KMS-11 (cell line): ENCODE data around the gene BMPR1A.

ENCODE experiments used
- H2AFZ ChIP-seq: fragments of 200-600 bp; sonication (generic); 2 replicates; pipeline ENCODE4 v1.6.1; 2016; ENCODE audit warnings: antibody characterized with exemption, mixed run types, low read depth
- H3K27ac ChIP-seq: fragments of 200-600 bp; sonication (generic); 2 replicates; pipeline ENCODE4 v1.6.1; 2016; ENCODE audit warnings: mild to moderate bottlenecking, mixed run types
- H3K27me3 ChIP-seq: fragments of 200-600 bp; sonication (generic); 2 replicates; pipeline ENCODE4 v1.6.1; 2017; ENCODE audit warnings: mild to moderate bottlenecking, low read depth, mixed run types, moderate library complexity; ENCODE audit not compliant: insufficient read depth
- H3K36me3 ChIP-seq: fragments of 200-600 bp; sonication (generic); 2 replicates; pipeline ENCODE4 v1.6.1; 2017; ENCODE audit warnings: mild to moderate bottlenecking, mixed run types; ENCODE audit not compliant: insufficient read depth
- H3K4me1 ChIP-seq: fragments of 200-600 bp; sonication (generic); 2 replicates; pipeline ENCODE4 v1.6.1; 2016; ENCODE audit warnings: mild to moderate bottlenecking, low read depth, mixed run types; ENCODE audit not compliant: poor library complexity, severe bottlenecking
- H3K4me2 ChIP-seq: fragments of 200-600 bp; sonication (generic); 2 replicates; pipeline ENCODE4 v1.7.0; 2016; ENCODE audit warnings: mild to moderate bottlenecking, mixed run types
- H3K4me3 ChIP-seq: fragments of 200-600 bp; sonication (generic); IDR thresholded peaks from 2 replicates; pipeline ENCODE4 v1.6.1; 2017; ENCODE audit warnings: low read depth, low read length, mixed read lengths; ENCODE audit not compliant: insufficient read depth
- H3K79me2 ChIP-seq: fragments of 200-600 bp; sonication (generic); 2 replicates; pipeline ENCODE4 v1.6.1; 2016; ENCODE audit warnings: low read depth, mixed run types; ENCODE audit not compliant: insufficient read depth
- H3K9ac ChIP-seq: fragments of 200-600 bp; sonication (generic); 2 replicates; pipeline ENCODE4 v1.6.1; 2016; ENCODE audit warnings: mild to moderate bottlenecking, mixed run types
- H4K20me1 ChIP-seq: fragments of 200-600 bp; sonication (generic); 2 replicates; pipeline ENCODE4 v1.6.1; 2016; ENCODE audit warnings: mild to moderate bottlenecking, mixed run types; ENCODE audit not compliant: insufficient read depth
- TF ChIP-seq, protein P1 (sequence below): fragments of 200-600 bp; sonication (generic); conservative IDR thresholded peaks from 2 replicates; pipeline ENCODE4 v1.6.1; 2017; ENCODE audit warnings: low read depth, mild to moderate bottlenecking, antibody characterized with exemption, low read length, moderate library complexity, mixed read lengths

Gene BMPR1A

DNA sequence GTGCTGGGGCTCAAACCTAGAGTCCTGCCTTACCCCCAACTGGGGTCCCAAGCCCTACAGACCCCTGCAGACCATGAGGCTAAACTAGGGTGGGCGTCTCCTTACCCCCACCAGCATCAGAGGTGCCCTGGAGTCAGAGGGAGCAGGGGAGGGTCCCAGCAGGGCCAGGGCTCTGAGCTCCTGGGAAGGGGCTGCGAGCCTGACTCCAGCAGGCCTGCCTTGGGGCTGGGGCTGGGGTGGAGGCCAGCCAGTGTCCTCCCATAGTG, 203.3 kb downstream of the BMPR1A start:
- no peak overlapping the region for H3K9ac ChIP-seq
- H3K27ac ChIP-seq: no peak overlapping the region
- peaks cover 7% of the 10 kb centered on the region for H3K4me1 ChIP-seq
- no peak overlapping the region for H3K4me3 ChIP-seq
- no peaks in the 10 kb centered on the region for H3K79me2 ChIP-seq
- no peaks in the 10 kb centered on the region for H4K20me1 ChIP-seq
- H2AFZ ChIP-seq: no peak overlapping the region
- no peaks in the 10 kb centered on the region for H3K27me3 ChIP-seq
- H3K36me3 ChIP-seq: no peaks in the 10 kb centered on the region
- no peak overlapping the region for H3K4me2 ChIP-seq
- TF ChIP-seq, protein P1, sequence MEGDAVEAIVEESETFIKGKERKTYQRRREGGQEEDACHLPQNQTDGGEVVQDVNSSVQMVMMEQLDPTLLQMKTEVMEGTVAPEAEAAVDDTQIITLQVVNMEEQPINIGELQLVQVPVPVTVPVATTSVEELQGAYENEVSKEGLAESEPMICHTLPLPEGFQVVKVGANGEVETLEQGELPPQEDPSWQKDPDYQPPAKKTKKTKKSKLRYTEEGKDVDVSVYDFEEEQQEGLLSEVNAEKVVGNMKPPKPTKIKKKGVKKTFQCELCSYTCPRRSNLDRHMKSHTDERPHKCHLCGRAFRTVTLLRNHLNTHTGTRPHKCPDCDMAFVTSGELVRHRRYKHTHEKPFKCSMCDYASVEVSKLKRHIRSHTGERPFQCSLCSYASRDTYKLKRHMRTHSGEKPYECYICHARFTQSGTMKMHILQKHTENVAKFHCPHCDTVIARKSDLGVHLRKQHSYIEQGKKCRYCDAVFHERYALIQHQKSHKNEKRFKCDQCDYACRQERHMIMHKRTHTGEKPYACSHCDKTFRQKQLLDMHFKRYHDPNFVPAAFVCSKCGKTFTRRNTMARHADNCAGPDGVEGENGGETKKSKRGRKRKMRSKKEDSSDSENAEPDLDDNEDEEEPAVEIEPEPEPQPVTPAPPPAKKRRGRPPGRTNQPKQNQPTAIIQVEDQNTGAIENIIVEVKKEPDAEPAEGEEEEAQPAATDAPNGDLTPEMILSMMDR: no peak

DNA sequence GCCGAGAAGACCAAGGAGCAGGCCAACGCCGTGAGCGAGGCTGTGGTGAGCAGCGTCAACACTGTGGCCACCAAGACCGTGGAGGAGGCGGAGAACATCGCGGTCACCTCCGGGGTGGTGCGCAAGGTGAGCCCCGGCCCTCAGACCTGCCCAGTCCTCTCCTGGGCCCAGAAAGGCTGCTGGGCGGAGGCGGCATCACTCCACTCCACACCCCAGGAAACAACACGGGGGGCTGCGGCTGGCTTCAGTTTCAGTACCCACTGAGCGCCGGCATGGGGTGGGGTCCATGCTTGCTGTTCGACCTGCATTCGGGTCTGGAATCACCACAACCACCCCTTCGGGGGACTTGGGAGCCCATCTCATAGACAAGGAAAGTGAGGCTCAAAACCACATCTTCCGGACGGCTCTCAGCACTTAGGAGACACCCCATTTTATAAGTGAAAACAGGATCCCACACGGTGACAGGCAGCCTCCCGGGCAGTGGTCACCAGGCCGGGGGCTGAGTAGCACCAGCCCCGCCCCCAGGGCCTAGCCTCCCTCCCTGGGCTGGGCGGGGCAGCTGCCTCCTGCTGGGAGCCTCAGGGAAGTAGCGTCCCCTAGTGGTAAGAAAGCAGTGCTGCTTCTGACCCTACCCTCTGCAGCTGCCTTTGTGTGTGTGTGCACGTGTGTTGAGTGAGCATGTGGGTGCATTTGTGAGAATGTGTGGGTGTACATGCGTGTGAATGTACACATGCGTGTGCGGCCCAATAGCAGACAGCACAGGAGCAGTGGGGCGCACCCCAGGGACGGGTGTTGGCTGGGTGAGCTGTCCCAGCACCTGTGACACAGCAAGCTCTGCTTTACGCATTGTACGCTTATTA, 203.8 kb downstream of the BMPR1A start:
- H3K4me1 ChIP-seq: peaks cover 7% of the 10 kb centered on the region
- TF ChIP-seq, protein P1: peak; percentile 94
- no peaks in the 10 kb centered on the region for H3K36me3 ChIP-seq
- H4K20me1 ChIP-seq: no peaks in the 10 kb centered on the region
- no peaks in the 10 kb centered on the region for H3K79me2 ChIP-seq
- peak overlapping the region; percentile 84 for H2AFZ ChIP-seq
- no peak overlapping the region for H3K4me3 ChIP-seq
- no peak overlapping the region; the same call in 1 of the 2 replicates for H3K9ac ChIP-seq
- H3K27ac ChIP-seq: no peak overlapping the region
- no peaks in the 10 kb centered on the region for H3K27me3 ChIP-seq
- H3K4me2 ChIP-seq: no peak overlapping the region

DNA sequence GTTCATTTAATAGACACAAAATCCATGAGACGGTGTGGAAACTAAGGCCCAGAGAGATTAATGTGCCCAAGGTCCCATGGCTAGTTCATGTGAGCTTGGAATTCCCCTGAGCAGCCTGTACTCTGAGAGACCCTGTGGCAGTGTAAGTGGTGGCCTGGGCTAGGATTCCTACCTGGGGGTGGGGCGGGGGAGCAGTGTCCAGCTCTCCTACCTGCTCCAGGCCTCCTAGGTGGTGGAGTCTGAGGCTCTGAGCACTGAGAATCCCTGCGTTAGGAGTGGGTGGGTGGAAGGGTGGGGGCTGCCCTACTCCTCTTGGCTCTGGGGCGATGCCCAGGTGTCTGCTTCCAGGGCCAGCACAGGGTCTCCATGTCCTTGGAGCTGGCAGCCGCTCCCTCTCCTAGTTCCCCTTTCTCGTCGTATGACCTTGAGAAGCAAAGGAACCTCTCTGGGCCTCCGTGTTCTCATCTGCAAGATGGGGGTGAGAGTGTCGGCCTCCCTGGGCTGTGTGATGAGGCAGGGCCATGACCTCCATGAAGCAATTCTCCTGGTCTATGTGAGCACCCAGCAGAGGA, 204.5 kb downstream of the BMPR1A start:
- H4K20me1 ChIP-seq: no peaks in the 10 kb centered on the region
- no peaks in the 10 kb centered on the region for H3K27me3 ChIP-seq
- H3K9ac ChIP-seq: no peak overlapping the region; the same call in 1 of the 2 replicates
- TF ChIP-seq, protein P1: no peak
- peaks cover 7% of the 10 kb centered on the region for H3K4me1 ChIP-seq
- no peak overlapping the region for H3K4me2 ChIP-seq
- H3K27ac ChIP-seq: no peak overlapping the region
- H2AFZ ChIP-seq: peak overlapping the region; percentile 84
- H3K4me3 ChIP-seq: no peak overlapping the region
- H3K79me2 ChIP-seq: no peaks in the 10 kb centered on the region
- no peaks in the 10 kb centered on the region for H3K36me3 ChIP-seq

DNA sequence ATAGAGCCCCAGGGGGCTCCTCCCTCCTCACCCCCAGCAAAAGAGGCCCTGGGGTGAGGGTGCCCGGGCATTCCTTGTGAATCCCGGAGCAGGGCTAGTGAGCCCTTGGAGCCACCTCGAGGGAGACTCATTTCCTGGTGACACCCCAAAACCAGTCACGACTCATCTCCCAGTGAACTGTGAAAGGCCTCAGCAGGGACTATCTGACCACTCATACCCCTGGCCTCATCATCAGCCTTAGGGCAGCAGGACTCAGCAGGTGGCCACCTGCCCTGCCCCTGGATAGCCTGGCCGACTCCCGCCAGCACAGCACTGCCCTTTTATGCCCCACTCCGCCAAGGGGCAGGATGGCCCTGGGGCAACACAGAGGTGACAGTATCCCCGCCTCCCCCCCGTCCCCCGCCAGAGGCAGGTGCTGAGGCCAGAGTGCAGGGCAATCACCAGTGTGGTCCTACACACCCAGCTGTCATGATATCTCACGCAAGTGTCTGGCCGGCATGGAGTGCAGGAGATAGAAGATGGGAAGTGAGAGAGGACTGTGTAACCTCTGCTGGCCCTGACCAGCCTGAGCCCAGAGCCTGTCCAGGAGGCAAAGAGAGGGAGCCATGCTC, 205.2 kb downstream of the BMPR1A start:
- TF ChIP-seq, protein P1: no peak
- Histone ChIP-seq H3K36me3 (no peaks in the 10 kb centered on the region), H3K27me3 (no peaks in the 10 kb centered on the region), H3K79me2 (no peaks in the 10 kb centered on the region), H4K20me1 (no peaks in the 10 kb centered on the region), H3K27ac (no peak overlapping the region), H3K4me2 (no peak overlapping the region), H3K4me1 (peaks cover 7% of the 10 kb centered on the region), H2AFZ (0 out of 2 replicates have a peak overlapping the region, but pooled peaks have one; percentile 84), H3K4me3 (no peak overlapping the region), H3K9ac (no peak overlapping the region)
